Liver (tissue), 9 donors: ENCODE results near the gene HIVEP3. TPM values are rescaled to one million over a fixed set of nuclear protein-coding genes. Genes with fewer than 3 reads are reported as not detected.

Experiments used
- DNase-seq: peaks from one replicate; pipeline ENCODE4 v3.0.0-alpha.2; 2017; ENCODE audit warnings: low spot score
- H3K27ac ChIP-seq, 2 donors: one replicate each; pipeline ENCODE4 v1.7.0; 2013; ENCODE audit warnings: inconsistent platforms in 2 of 2, low read length in 2 of 2, control low read depth in 1 of 2, low read depth in 1 of 2, mild to moderate bottlenecking in 1 of 2
- H3K27me3 ChIP-seq, 4 donors: one replicate each; pipeline versions ENCODE4 v1.6.1 to v1.7.0; 2013; ENCODE audit warnings: low read length in 3 of 4, inconsistent platforms in 1 of 4, mild to moderate bottlenecking in 1 of 4, moderate library complexity in 1 of 4; ENCODE audit not compliant: control insufficient read depth in 4 of 4, insufficient read depth in 4 of 4
- H3K36me3 ChIP-seq, 4 donors: one replicate each; pipeline versions ENCODE4 v1.6.1 to v1.7.0; 2013; ENCODE audit warnings: low read length in 3 of 4, mild to moderate bottlenecking in 3 of 4, low read depth in 1 of 4, moderate library complexity in 1 of 4; ENCODE audit not compliant: control insufficient read depth in 4 of 4, insufficient read depth in 3 of 4
- H3K4me1 ChIP-seq, 4 donors: one replicate each; pipeline versions ENCODE4 v1.6.1 to v1.7.0; 2013; ENCODE audit warnings: low read length in 3 of 4, mild to moderate bottlenecking in 3 of 4, moderate library complexity in 1 of 4; ENCODE audit not compliant: control insufficient read depth in 4 of 4, insufficient read depth in 4 of 4
- H3K4me3 ChIP-seq, 3 donors: one replicate each; pipeline versions ENCODE4 v1.6.1 to v1.7.0; 2013; ENCODE audit warnings: low read length in 3 of 3, control low read depth in 1 of 3, low read depth in 1 of 3, mild to moderate bottlenecking in 1 of 3
- H3K9ac ChIP-seq, 2 donors: one replicate each; pipeline ENCODE4 v1.7.0; 2013; ENCODE audit warnings: low read length in 2 of 2, mild to moderate bottlenecking in 2 of 2, moderate library complexity in 2 of 2, control low read depth in 1 of 2, low read depth in 1 of 2
- H3K9me3 ChIP-seq, 4 donors: one replicate each; pipeline versions ENCODE4 v1.6.1 to v1.7.0; 2013; ENCODE audit warnings: low read length in 3 of 4; ENCODE audit not compliant: control insufficient read depth in 4 of 4
- EGR1 ChIP-seq, 2 donors: IDR thresholded peaks; 2 replicates each; pipeline ENCODE4 v1.6.1; 2016 to 2018; ENCODE audit warnings: antibody characterized with exemption in 2 of 2, low read depth in 2 of 2
- FOXA1 ChIP-seq: IDR thresholded peaks from 2 replicates; pipeline ENCODE4 v1.6.1; 2016; ENCODE audit warnings: antibody characterized with exemption
- FOXA2 ChIP-seq: IDR thresholded peaks from 2 replicates; pipeline ENCODE4 v1.6.1; 2016; ENCODE audit warnings: antibody characterized with exemption
- GABPA ChIP-seq, 2 donors: IDR thresholded peaks in 1 of 2; conservative IDR thresholded peaks in 1 of 2; 2 replicates each; pipeline ENCODE4 v1.6.1; 2016; ENCODE audit warnings: antibody characterized with exemption in 2 of 2, mild to moderate bottlenecking in 1 of 2, moderate library complexity in 1 of 2
- HNF4G ChIP-seq: IDR thresholded peaks from 2 replicates; pipeline ENCODE4 v1.6.1; 2016; ENCODE audit warnings: antibody characterized with exemption
- NR2F2 ChIP-seq: IDR thresholded peaks from 2 replicates; pipeline ENCODE4 v1.6.1; 2016; ENCODE audit warnings: antibody characterized with exemption
- TAF1 ChIP-seq: conservative IDR thresholded peaks from 2 replicates; pipeline ENCODE4 v1.6.1; 2016; ENCODE audit warnings: antibody characterized with exemption, mild to moderate bottlenecking
- YY1 ChIP-seq: IDR thresholded peaks from 2 replicates; pipeline ENCODE4 v1.6.1; 2016; ENCODE audit warnings: antibody characterized with exemption, mild to moderate bottlenecking
- WGBS: extraction: QIAGEN DNeasy Blood & Tissue Kit; methylation state at CpG from one replicate; pipeline ENCODE4 v1.1.7; 2013; 5-methylcytosine and 5-hydroxymethylcytosine counted together
- polyA plus RNA-seq, 2 donors: library from polyadenylated mRNA; stranded (reverse) in 1 of 2; unstranded in 1 of 2; fragments of 200-250 nt in 1 of 2; fragments of >200 nt in 1 of 2; fragmentation: Nextera tagmentation in 1 of 2; extraction: Ambion mirVana in 1 of 2; gene quantifications; one replicate each; pipeline versions ENCODE4 v1.2.1 to v1.2.3, GENCODE V29; 2013 to 2015
- total RNA-seq, 2 donors: library from RNA; depleted of rRNA; stranded (reverse); fragments of >200 nt; gene quantifications; one replicate each; pipeline ENCODE4 v1.2.3, GENCODE V29; 2014
- TF ChIP-seq, protein P1 (sequence below): IDR thresholded peaks from 2 replicates; pipeline ENCODE4 v1.6.1; 2016; ENCODE audit warnings: antibody characterized with exemption, mild to moderate bottlenecking
- TF ChIP-seq, protein P2 (sequence below): IDR thresholded peaks from 2 replicates; pipeline ENCODE4 v1.6.1; 2016; ENCODE audit warnings: antibody characterized with exemption
- TF ChIP-seq, protein P3 (sequence below): fragments of 150-350 bp; IDR thresholded peaks from 2 replicates; pipeline ENCODE4 v1.5.1; 2017; ENCODE audit warnings: improper control_type of control experiment, low read depth, low read length; ENCODE audit not compliant: missing input control
- donor health status: healthy.
- donor health status: healthy.
- donor health status: healthy.
- donor health status: healthy.
- donor health status: healthy.

HIVEP3 gene
- total and polyA plus RNA-seq, 4 donors = 0.93 to 1.6 (median 1.4) TPM

DNA sequence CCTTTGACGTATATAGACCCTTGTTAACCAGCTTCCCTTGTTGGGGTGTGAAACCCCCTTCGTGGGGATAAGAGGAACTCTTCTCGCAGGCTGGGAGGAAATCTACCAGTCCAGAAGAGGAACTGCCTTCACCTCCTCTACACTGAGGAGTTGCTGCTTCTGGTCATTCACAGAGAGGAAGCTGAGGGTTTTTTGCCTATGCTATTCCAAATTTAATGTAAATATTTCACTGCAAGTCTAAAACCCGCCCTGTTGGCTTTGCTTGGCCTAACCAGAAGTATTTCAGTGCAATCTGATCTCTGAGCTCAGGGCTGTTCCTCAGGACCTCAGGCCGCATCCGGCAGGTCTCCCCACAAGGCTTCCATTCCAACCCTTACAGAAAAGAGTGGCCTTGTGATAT lies 150.1 kb downstream of the HIVEP3 start:
- H3K9ac ChIP-seq = no peak overlapping the region
- no peaks in the 10 kb centered on the region for H3K9me3 ChIP-seq
- H3K4me3 ChIP-seq = no peak overlapping the region
- H3K4me1 ChIP-seq = no peaks in the 10 kb centered on the region
- DNase-seq = no peak
- H3K27ac ChIP-seq = no peak overlapping the region
- H3K36me3 ChIP-seq = no peaks in the 10 kb centered on the region
- no peak for TF ChIP-seq TAF1
- TF ChIP-seq GABPA (IDR thresholded peaks at IDR 0.05 in 1 of 2, conservative IDR thresholded peaks at IDR 0.05 in 1 of 2) = no peak
- no peak for TF ChIP-seq YY1
- TF ChIP-seq, protein P1, sequence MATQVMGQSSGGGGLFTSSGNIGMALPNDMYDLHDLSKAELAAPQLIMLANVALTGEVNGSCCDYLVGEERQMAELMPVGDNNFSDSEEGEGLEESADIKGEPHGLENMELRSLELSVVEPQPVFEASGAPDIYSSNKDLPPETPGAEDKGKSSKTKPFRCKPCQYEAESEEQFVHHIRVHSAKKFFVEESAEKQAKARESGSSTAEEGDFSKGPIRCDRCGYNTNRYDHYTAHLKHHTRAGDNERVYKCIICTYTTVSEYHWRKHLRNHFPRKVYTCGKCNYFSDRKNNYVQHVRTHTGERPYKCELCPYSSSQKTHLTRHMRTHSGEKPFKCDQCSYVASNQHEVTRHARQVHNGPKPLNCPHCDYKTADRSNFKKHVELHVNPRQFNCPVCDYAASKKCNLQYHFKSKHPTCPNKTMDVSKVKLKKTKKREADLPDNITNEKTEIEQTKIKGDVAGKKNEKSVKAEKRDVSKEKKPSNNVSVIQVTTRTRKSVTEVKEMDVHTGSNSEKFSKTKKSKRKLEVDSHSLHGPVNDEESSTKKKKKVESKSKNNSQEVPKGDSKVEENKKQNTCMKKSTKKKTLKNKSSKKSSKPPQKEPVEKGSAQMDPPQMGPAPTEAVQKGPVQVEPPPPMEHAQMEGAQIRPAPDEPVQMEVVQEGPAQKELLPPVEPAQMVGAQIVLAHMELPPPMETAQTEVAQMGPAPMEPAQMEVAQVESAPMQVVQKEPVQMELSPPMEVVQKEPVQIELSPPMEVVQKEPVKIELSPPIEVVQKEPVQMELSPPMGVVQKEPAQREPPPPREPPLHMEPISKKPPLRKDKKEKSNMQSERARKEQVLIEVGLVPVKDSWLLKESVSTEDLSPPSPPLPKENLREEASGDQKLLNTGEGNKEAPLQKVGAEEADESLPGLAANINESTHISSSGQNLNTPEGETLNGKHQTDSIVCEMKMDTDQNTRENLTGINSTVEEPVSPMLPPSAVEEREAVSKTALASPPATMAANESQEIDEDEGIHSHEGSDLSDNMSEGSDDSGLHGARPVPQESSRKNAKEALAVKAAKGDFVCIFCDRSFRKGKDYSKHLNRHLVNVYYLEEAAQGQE = no peak
- TF ChIP-seq HNF4G = no peak
- TF ChIP-seq, protein P2, sequence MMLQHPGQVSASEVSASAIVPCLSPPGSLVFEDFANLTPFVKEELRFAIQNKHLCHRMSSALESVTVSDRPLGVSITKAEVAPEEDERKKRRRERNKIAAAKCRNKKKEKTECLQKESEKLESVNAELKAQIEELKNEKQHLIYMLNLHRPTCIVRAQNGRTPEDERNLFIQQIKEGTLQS = no peak
- TF ChIP-seq, protein P3, sequence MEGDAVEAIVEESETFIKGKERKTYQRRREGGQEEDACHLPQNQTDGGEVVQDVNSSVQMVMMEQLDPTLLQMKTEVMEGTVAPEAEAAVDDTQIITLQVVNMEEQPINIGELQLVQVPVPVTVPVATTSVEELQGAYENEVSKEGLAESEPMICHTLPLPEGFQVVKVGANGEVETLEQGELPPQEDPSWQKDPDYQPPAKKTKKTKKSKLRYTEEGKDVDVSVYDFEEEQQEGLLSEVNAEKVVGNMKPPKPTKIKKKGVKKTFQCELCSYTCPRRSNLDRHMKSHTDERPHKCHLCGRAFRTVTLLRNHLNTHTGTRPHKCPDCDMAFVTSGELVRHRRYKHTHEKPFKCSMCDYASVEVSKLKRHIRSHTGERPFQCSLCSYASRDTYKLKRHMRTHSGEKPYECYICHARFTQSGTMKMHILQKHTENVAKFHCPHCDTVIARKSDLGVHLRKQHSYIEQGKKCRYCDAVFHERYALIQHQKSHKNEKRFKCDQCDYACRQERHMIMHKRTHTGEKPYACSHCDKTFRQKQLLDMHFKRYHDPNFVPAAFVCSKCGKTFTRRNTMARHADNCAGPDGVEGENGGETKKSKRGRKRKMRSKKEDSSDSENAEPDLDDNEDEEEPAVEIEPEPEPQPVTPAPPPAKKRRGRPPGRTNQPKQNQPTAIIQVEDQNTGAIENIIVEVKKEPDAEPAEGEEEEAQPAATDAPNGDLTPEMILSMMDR = no peak
- no peak for TF ChIP-seq NR2F2
- no peak for TF ChIP-seq EGR1 (IDR thresholded peaks at IDR 0.05; ENCODE audit: low read depth in 2 of 2)
- TF ChIP-seq FOXA1 = no peak
- no peak for TF ChIP-seq FOXA2
- no peaks in the 10 kb centered on the region for H3K27me3 ChIP-seq
- WGBS = 58% methylated on average over 6 of the region's 6 CpGs

DNA sequence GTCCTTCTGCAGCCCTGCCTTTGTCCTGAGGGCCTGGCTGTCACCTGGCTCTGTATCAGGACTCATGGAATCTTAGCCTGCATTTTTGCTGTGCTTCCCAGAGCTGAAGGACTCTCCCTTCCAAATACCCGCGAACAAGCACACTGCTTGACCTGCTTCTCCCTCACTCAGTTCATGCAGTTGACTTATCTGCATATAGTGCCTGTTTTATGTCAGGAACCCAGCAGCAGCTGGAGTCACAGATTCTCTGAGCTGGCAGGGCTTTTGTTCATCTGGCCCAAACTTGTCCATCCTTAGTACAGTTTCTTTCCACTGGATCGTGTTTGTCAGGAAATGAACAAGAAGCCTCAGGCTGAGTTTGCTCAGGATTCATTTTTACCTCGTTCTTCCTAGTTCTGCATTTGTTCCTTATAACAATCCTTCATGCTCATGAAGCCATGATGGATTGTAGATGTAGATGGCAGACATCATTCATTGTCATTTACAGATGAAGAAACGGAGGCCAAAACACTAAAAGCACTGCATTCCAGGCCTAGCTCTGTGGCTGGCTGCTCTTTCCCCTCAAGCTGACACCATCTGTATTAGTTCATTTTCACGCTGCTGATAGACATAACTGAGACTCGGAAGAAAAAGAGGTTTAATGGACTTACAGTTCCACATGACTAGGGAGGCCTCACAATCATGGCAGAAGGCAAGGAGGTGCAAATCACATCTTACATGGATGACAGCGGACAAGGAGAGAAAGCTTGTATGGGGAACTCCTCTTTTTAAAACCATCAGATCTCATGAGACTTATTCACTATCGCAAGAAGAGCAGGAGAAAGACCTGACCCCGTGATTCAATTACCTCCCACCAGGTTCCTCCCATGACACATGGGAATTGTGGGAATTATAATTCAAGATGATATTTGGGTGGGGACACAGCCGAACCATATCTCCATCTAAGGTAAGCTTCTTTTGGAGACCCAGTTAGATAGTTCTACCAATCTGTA lies 150.9 kb downstream of the HIVEP3 start:
- no peaks in the 10 kb centered on the region for H3K27me3 ChIP-seq
- H3K9me3 ChIP-seq = peaks cover 0 to under 1% (median under 1%) of the 10 kb centered on the region in 4 donors
- no peak overlapping the region for H3K9ac ChIP-seq
- no peaks in the 10 kb centered on the region for H3K4me1 ChIP-seq
- H3K36me3 ChIP-seq = no peaks in the 10 kb centered on the region
- TF ChIP-seq NR2F2 (peak; percentile 66), EGR1 (IDR thresholded peaks at IDR 0.05; ENCODE audit: low read depth in 2 of 2) (no peak)
- H3K4me3 ChIP-seq = no peak overlapping the region
- no peak for DNase-seq
- H3K27ac ChIP-seq = no peak overlapping the region
- 80% methylated on average over 11 of the region's 11 CpGs for WGBS
